Measurements from ENCODE around the gene CELF1. TPM values are rescaled to one million over a fixed set of nuclear protein-coding genes. Genes with fewer than 3 reads are reported as not detected.

Gene CELF1
- total RNA-seq, 3 donors from 2014 or later (not counting 1 experiment from before 2014, with no cell fraction given): 128 to 168 (median 162) TPM

DNA sequence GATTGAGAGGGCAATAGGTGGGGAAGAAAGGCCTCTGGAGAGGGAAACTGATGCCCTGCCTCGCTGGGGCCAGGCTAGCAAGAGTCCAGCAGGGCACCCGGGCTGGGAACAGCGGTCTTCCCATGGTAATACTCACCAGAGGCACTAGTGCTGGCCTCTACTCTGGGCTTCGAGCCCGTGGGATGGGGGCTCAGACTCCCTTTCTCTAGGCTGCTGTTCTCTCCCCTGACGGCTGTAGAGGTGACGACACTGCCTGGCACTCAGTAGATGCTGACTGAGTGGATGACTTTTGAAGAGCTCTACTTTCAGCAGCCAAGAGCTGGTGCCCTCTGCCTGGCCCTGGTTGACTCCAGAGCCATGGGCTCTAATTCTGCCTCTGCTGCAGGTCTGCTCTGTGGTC, 42.1 kb upstream of the CELF1 start:
- Mint-ChIP-seq H3K27ac (no peak overlapping the region), H3K36me3 (no peaks in the 10 kb centered on the region), H3K9me3 (no peaks in the 10 kb centered on the region), H3K4me3 (no peak overlapping the region), H3K27me3 (ENCODE audit: low read depth in 2 of 2) (peaks cover 19 to 29% of the 10 kb centered on the region in 2 donors), H3K4me1 (no peaks in the 10 kb centered on the region)
- intact Hi-C loops (cut with micrococcal nuclease): no loop called here
- Histone ChIP-seq H3K36me3 (ENCODE audit: control insufficient read depth, insufficient read depth, low read length) (no peaks in the 10 kb centered on the region), H3K9me3 (ENCODE audit: control insufficient read depth, insufficient read depth, low read length) (no peaks in the 10 kb centered on the region), H3K4me1 (ENCODE audit: control insufficient read depth, insufficient read depth, low read length) (peaks cover 15% of the 10 kb centered on the region), H3K27ac (ENCODE audit: low read length) (no peak overlapping the region), H3K4me3 (ENCODE audit: low read length) (no peak overlapping the region), H3K27me3 (ENCODE audit: control insufficient read depth, insufficient read depth, low read length) (peaks cover 15% of the 10 kb centered on the region)
- ATAC-seq: no peak
- 88% methylated on average over 7 of the region's 7 CpGs for WGBS (ENCODE audit: insufficient coverage)
- no peak for DNase-seq
- TF ChIP-seq, protein P1, sequence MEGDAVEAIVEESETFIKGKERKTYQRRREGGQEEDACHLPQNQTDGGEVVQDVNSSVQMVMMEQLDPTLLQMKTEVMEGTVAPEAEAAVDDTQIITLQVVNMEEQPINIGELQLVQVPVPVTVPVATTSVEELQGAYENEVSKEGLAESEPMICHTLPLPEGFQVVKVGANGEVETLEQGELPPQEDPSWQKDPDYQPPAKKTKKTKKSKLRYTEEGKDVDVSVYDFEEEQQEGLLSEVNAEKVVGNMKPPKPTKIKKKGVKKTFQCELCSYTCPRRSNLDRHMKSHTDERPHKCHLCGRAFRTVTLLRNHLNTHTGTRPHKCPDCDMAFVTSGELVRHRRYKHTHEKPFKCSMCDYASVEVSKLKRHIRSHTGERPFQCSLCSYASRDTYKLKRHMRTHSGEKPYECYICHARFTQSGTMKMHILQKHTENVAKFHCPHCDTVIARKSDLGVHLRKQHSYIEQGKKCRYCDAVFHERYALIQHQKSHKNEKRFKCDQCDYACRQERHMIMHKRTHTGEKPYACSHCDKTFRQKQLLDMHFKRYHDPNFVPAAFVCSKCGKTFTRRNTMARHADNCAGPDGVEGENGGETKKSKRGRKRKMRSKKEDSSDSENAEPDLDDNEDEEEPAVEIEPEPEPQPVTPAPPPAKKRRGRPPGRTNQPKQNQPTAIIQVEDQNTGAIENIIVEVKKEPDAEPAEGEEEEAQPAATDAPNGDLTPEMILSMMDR (IDR thresholded peaks at IDR 0.05): no peak

DNA sequence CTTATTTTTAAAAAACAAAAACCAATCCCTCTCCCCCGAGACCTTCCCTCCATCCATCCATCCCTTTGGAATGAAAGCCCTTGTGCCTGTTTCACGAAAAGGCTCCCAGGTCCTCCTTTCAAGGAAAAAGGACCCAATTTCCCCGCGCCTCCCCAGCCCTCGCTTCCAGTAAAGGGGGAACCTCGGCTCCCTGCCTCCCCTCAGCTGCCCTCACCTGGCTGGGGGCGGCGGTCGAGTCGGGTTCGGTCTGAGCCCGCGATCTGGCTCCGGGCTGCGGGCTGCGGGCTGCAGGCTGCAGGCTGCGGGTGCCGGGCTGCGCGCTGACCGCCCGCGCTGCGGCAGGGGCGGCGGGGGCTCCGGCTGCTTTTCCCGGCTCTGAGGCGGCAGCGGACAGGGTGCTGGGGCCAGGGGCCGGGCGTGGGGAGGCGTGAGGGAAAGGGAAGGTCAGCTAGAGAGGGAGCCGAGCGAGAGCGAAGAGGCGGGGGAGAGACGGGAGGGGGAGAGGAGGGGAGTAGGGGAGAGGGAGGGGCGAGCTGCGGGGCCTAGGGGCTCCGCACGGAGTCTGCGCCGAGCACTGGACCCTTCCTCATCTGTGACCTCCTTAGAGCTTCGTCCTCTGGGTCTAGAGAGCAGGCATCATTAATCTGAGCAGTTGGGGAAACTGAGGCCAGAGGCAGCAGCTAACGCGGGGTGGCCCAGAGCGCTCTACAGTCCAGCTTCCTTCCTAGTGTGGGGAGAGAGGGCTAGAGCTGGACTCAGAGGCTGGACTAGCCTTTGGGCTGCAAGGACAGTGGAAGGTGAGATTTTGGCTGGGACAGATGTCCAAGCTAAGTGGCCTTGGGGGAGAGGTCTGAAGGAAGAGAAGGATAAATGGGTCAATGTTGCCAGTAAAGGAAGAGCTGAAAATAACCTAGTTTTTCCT, 41.3 kb upstream of the CELF1 start, which contains the start of gene C1QTNF4:
Gene C1QTNF4, minus strand, starts transcription at position 478 of the 922 bp plus-strand sequence. CDS start 3,601 bp downstream, outside the sequence.
- WGBS (ENCODE audit: insufficient coverage): 7% methylated on average over 48 of the region's 48 CpGs
- TF ChIP-seq, protein P1 (IDR thresholded peaks at IDR 0.05): no peak
- DNase-seq: no peak
- Mint-ChIP-seq H3K9me3 (no peaks in the 10 kb centered on the region), H3K27me3 (ENCODE audit: low read depth in 2 of 2) (peaks cover 19 to 29% of the 10 kb centered on the region in 2 donors), H3K36me3 (no peaks in the 10 kb centered on the region), H3K4me3 (no peak within 1 kb of the TSS), H3K4me1 (no peaks in the 10 kb centered on the region), H3K27ac (no peak within 1 kb of the TSS)
- Histone ChIP-seq H3K27me3 (ENCODE audit: control insufficient read depth, insufficient read depth, low read length) (peaks cover 15% of the 10 kb centered on the region), H3K36me3 (ENCODE audit: control insufficient read depth, insufficient read depth, low read length) (no peaks in the 10 kb centered on the region), H3K9me3 (ENCODE audit: control insufficient read depth, insufficient read depth, low read length) (no peaks in the 10 kb centered on the region), H3K4me3 (ENCODE audit: low read length) (no peak within 1 kb of the TSS), H3K27ac (ENCODE audit: low read length) (no peak within 1 kb of the TSS), H3K4me1 (ENCODE audit: control insufficient read depth, insufficient read depth, low read length) (peaks cover 15% of the 10 kb centered on the region)
- ATAC-seq: no peak
- intact Hi-C loops (cut with micrococcal nuclease): no loop called here

DNA sequence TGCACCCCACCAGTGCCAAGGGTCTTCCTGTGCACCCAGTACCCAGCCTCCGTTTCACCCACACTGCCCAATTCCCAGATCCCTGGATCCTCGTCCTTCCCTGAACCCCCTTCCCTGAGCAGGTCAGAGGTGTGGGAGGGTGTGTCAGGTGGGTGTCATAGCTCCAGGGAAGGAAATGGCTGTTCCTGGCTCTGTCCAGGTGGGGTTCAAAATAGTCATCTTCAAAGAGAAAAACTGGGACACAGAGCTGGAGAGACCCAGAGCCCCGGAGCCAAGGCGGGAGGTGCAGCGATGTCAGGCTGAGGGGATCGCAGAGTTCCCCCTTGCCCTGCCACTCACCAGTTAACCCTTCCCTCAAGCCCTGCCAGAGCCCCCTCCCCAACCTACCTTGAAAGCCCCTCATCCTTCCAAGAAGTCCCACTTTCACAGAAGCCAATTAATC, 40.6 kb upstream of the CELF1 start:
- no peak overlapping the region for H3K27ac Mint-ChIP-seq
- H3K36me3 Mint-ChIP-seq: no peaks in the 10 kb centered on the region
- TF ChIP-seq, protein P1 (IDR thresholded peaks at IDR 0.05): no peak
- H3K27me3 Mint-ChIP-seq (ENCODE audit: low read depth in 2 of 2): peaks cover 19 to 29% of the 10 kb centered on the region in 2 donors
- no peaks in the 10 kb centered on the region for H3K9me3 Mint-ChIP-seq
- Histone ChIP-seq H3K4me3 (ENCODE audit: low read length) (no peak overlapping the region), H3K27me3 (ENCODE audit: control insufficient read depth, insufficient read depth, low read length) (peaks cover 15% of the 10 kb centered on the region), H3K27ac (ENCODE audit: low read length) (no peak overlapping the region), H3K4me1 (ENCODE audit: control insufficient read depth, insufficient read depth, low read length) (peaks cover 15% of the 10 kb centered on the region), H3K9me3 (ENCODE audit: control insufficient read depth, insufficient read depth, low read length) (no peaks in the 10 kb centered on the region), H3K36me3 (ENCODE audit: control insufficient read depth, insufficient read depth, low read length) (no peaks in the 10 kb centered on the region)
- ATAC-seq (no peak), DNase-seq (no peak)
- H3K4me3 Mint-ChIP-seq: no peak overlapping the region
- no peaks in the 10 kb centered on the region for H3K4me1 Mint-ChIP-seq
- 10% methylated on average over 5 of the region's 6 CpGs for WGBS (ENCODE audit: insufficient coverage)
- intact Hi-C loops (cut with micrococcal nuclease): no loop called here
